Liver (tissue), 9 donors: ENCODE data around the gene DGKB. TPM values are rescaled to one million over a fixed set of nuclear protein-coding genes. Genes with fewer than 3 reads are reported as not detected.

Source experiments
- DNase-seq: peaks from one replicate; pipeline ENCODE4 v3.0.0-alpha.2; 2017; ENCODE audit warnings: low spot score
- H3K27ac ChIP-seq, 2 donors: one replicate each; pipeline ENCODE4 v1.7.0; 2013; ENCODE audit warnings: inconsistent platforms in 2 of 2, low read length in 2 of 2, control low read depth in 1 of 2, low read depth in 1 of 2, mild to moderate bottlenecking in 1 of 2
- H3K27me3 ChIP-seq, 4 donors: one replicate each; pipeline versions ENCODE4 v1.6.1 to v1.7.0; 2013; ENCODE audit warnings: low read length in 3 of 4, inconsistent platforms in 1 of 4, mild to moderate bottlenecking in 1 of 4, moderate library complexity in 1 of 4; ENCODE audit not compliant: control insufficient read depth in 4 of 4, insufficient read depth in 4 of 4
- H3K36me3 ChIP-seq, 4 donors: one replicate each; pipeline versions ENCODE4 v1.6.1 to v1.7.0; 2013; ENCODE audit warnings: low read length in 3 of 4, mild to moderate bottlenecking in 3 of 4, low read depth in 1 of 4, moderate library complexity in 1 of 4; ENCODE audit not compliant: control insufficient read depth in 4 of 4, insufficient read depth in 3 of 4
- H3K4me1 ChIP-seq, 4 donors: one replicate each; pipeline versions ENCODE4 v1.6.1 to v1.7.0; 2013; ENCODE audit warnings: low read length in 3 of 4, mild to moderate bottlenecking in 3 of 4, moderate library complexity in 1 of 4; ENCODE audit not compliant: control insufficient read depth in 4 of 4, insufficient read depth in 4 of 4
- H3K4me3 ChIP-seq, 3 donors: one replicate each; pipeline versions ENCODE4 v1.6.1 to v1.7.0; 2013; ENCODE audit warnings: low read length in 3 of 3, control low read depth in 1 of 3, low read depth in 1 of 3, mild to moderate bottlenecking in 1 of 3
- H3K9ac ChIP-seq, 2 donors: one replicate each; pipeline ENCODE4 v1.7.0; 2013; ENCODE audit warnings: low read length in 2 of 2, mild to moderate bottlenecking in 2 of 2, moderate library complexity in 2 of 2, control low read depth in 1 of 2, low read depth in 1 of 2
- H3K9me3 ChIP-seq, 4 donors: one replicate each; pipeline versions ENCODE4 v1.6.1 to v1.7.0; 2013; ENCODE audit warnings: low read length in 3 of 4; ENCODE audit not compliant: control insufficient read depth in 4 of 4
- ATF3 ChIP-seq: IDR thresholded peaks from 2 replicates; pipeline ENCODE4 v1.6.1; 2016; ENCODE audit warnings: antibody characterized with exemption
- EGR1 ChIP-seq, 2 donors: IDR thresholded peaks; 2 replicates each; pipeline ENCODE4 v1.6.1; 2016 to 2018; ENCODE audit warnings: antibody characterized with exemption in 2 of 2, low read depth in 2 of 2
- FOXA1 ChIP-seq: IDR thresholded peaks from 2 replicates; pipeline ENCODE4 v1.6.1; 2016; ENCODE audit warnings: antibody characterized with exemption
- GABPA ChIP-seq, 2 donors: IDR thresholded peaks in 1 of 2; conservative IDR thresholded peaks in 1 of 2; 2 replicates each; pipeline ENCODE4 v1.6.1; 2016; ENCODE audit warnings: antibody characterized with exemption in 2 of 2, mild to moderate bottlenecking in 1 of 2, moderate library complexity in 1 of 2
- HNF4A ChIP-seq, 2 donors: conservative IDR thresholded peaks; 2 replicates each; pipeline ENCODE4 v1.6.1; 2016; ENCODE audit warnings: antibody characterized with exemption in 2 of 2, mild to moderate bottlenecking in 2 of 2
- HNF4G ChIP-seq: IDR thresholded peaks from 2 replicates; pipeline ENCODE4 v1.6.1; 2016; ENCODE audit warnings: antibody characterized with exemption
- JUND ChIP-seq, 2 donors: IDR thresholded peaks; 2 replicates each; pipeline ENCODE4 v1.6.1; 2016; ENCODE audit warnings: antibody characterized with exemption in 2 of 2
- NR2F2 ChIP-seq: IDR thresholded peaks from 2 replicates; pipeline ENCODE4 v1.6.1; 2016; ENCODE audit warnings: antibody characterized with exemption
- RXRA ChIP-seq, 2 donors: IDR thresholded peaks; 2 replicates each; pipeline ENCODE4 v1.6.1; 2017 to 2018; ENCODE audit warnings: antibody characterized with exemption in 2 of 2, mild to moderate bottlenecking in 1 of 2
- TAF1 ChIP-seq: conservative IDR thresholded peaks from 2 replicates; pipeline ENCODE4 v1.6.1; 2016; ENCODE audit warnings: antibody characterized with exemption, mild to moderate bottlenecking
- YY1 ChIP-seq: IDR thresholded peaks from 2 replicates; pipeline ENCODE4 v1.6.1; 2016; ENCODE audit warnings: antibody characterized with exemption, mild to moderate bottlenecking
- ZBTB33 ChIP-seq: IDR thresholded peaks from 2 replicates; pipeline ENCODE4 v1.6.1; 2016; ENCODE audit warnings: antibody characterized with exemption
- WGBS: extraction: QIAGEN DNeasy Blood & Tissue Kit; methylation state at CpG from one replicate; pipeline ENCODE4 v1.1.7; 2013; 5-methylcytosine and 5-hydroxymethylcytosine counted together
- polyA plus RNA-seq, 2 donors: library from polyadenylated mRNA; stranded (reverse) in 1 of 2; unstranded in 1 of 2; fragments of 200-250 nt in 1 of 2; fragments of >200 nt in 1 of 2; fragmentation: Nextera tagmentation in 1 of 2; extraction: Ambion mirVana in 1 of 2; gene quantifications; one replicate each; pipeline versions ENCODE4 v1.2.1 to v1.2.3, GENCODE V29; 2013 to 2015
- total RNA-seq, 2 donors: library from RNA; depleted of rRNA; stranded (reverse); fragments of >200 nt; gene quantifications; one replicate each; pipeline ENCODE4 v1.2.3, GENCODE V29; 2014
- TF ChIP-seq, protein P1 (sequence below): IDR thresholded peaks from 2 replicates; pipeline ENCODE4 v1.6.1; 2016; ENCODE audit warnings: antibody characterized with exemption, mild to moderate bottlenecking
- TF ChIP-seq, protein P2 (sequence below): fragments of 150-350 bp; IDR thresholded peaks from 2 replicates; pipeline ENCODE4 v1.5.1; 2017; ENCODE audit warnings: improper control_type of control experiment, low read depth, low read length; ENCODE audit not compliant: missing input control
- donor health status: healthy.
- donor health status: healthy.
- donor health status: healthy.
- donor health status: healthy.
- donor health status: healthy.

Gene DGKB
- total and polyA plus RNA-seq, 4 donors: 0.09 to 0.42 TPM; not detected in 2

DNA sequence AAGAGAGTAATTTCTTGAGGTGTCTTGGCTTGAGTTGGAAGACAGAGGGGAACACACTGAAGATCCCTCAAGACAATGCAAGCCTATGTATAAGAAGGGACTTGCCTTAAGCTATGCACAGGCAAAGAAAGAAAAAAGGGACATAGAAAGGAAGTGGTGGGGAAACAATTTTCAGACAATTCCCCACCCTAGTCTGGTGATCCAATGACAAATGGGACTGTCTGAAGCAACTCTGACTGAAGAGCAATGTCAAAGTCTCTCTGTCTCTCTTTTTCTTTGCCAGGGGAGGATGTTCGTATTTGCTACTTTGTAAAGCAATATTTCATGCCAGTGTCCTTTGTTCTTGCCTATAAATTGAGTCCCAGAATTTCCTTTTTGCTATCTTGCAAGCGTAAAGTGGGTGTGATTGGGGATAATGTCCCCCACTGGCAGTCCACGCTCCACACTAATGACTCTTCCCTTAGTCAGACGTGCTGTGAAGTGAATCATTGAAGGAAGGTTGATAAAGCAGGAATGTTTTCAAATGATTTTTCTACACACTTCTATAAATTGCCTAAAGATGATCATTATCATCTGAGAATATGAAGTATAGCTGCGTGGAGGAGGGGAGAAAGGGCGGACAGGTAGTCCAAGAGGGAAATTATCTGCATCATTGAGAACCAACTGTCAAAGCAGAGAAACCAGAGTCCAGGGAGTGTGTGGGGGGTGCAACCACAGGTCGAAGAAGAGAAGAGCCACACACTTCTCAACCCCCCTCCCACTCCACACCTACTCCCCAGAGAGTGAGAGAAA lies 669.3 kb downstream of the DGKB start:
- DNase-seq: no peak
- WGBS: 77% methylated on average over 7 of the region's 7 CpGs
- TF ChIP-seq ZBTB33 (no peak), NR2F2 (no peak), EGR1 (IDR thresholded peaks at IDR 0.05; ENCODE audit: low read depth in 2 of 2) (no peak), JUND (IDR thresholded peaks at IDR 0.05) (no peak), HNF4G (no peak)
- H3K36me3 ChIP-seq: no peaks in the 10 kb centered on the region
- H3K4me1 ChIP-seq: peaks cover 0 to 21% (median 9%) of the 10 kb centered on the region in 4 donors
- no peaks in the 10 kb centered on the region for H3K9me3 ChIP-seq
- no peak overlapping the region for H3K27ac ChIP-seq
- no peak overlapping the region for H3K9ac ChIP-seq
- no peaks in the 10 kb centered on the region for H3K27me3 ChIP-seq
- H3K4me3 ChIP-seq: no peak overlapping the region

GRCh38 chr7:14229047-14229446 lies 673.5 kb downstream of the DGKB start:
- Histone ChIP-seq H3K4me1 (no peaks in the 10 kb centered on the region), H3K27ac (no peak overlapping the region), H3K4me3 (no peak overlapping the region), H3K27me3 (no peaks in the 10 kb centered on the region), H3K9me3 (no peaks in the 10 kb centered on the region), H3K9ac (no peak overlapping the region), H3K36me3 (no peaks in the 10 kb centered on the region)
- no peak for DNase-seq
- TF ChIP-seq, protein P1, sequence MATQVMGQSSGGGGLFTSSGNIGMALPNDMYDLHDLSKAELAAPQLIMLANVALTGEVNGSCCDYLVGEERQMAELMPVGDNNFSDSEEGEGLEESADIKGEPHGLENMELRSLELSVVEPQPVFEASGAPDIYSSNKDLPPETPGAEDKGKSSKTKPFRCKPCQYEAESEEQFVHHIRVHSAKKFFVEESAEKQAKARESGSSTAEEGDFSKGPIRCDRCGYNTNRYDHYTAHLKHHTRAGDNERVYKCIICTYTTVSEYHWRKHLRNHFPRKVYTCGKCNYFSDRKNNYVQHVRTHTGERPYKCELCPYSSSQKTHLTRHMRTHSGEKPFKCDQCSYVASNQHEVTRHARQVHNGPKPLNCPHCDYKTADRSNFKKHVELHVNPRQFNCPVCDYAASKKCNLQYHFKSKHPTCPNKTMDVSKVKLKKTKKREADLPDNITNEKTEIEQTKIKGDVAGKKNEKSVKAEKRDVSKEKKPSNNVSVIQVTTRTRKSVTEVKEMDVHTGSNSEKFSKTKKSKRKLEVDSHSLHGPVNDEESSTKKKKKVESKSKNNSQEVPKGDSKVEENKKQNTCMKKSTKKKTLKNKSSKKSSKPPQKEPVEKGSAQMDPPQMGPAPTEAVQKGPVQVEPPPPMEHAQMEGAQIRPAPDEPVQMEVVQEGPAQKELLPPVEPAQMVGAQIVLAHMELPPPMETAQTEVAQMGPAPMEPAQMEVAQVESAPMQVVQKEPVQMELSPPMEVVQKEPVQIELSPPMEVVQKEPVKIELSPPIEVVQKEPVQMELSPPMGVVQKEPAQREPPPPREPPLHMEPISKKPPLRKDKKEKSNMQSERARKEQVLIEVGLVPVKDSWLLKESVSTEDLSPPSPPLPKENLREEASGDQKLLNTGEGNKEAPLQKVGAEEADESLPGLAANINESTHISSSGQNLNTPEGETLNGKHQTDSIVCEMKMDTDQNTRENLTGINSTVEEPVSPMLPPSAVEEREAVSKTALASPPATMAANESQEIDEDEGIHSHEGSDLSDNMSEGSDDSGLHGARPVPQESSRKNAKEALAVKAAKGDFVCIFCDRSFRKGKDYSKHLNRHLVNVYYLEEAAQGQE: no peak
- TF ChIP-seq ATF3 (no peak), EGR1 (IDR thresholded peaks at IDR 0.05; ENCODE audit: low read depth in 2 of 2) (no peak), TAF1 (no peak), HNF4A (conservative IDR thresholded peaks at IDR 0.05) (no peak), JUND (IDR thresholded peaks at IDR 0.05) (no peak), RXRA (IDR thresholded peaks at IDR 0.05) (no peak), GABPA (IDR thresholded peaks at IDR 0.05 in 1 of 2, conservative IDR thresholded peaks at IDR 0.05 in 1 of 2) (no peak), YY1 (no peak), NR2F2 (no peak), FOXA1 (no peak), ZBTB33 (no peak), HNF4G (no peak)
- TF ChIP-seq, protein P2, sequence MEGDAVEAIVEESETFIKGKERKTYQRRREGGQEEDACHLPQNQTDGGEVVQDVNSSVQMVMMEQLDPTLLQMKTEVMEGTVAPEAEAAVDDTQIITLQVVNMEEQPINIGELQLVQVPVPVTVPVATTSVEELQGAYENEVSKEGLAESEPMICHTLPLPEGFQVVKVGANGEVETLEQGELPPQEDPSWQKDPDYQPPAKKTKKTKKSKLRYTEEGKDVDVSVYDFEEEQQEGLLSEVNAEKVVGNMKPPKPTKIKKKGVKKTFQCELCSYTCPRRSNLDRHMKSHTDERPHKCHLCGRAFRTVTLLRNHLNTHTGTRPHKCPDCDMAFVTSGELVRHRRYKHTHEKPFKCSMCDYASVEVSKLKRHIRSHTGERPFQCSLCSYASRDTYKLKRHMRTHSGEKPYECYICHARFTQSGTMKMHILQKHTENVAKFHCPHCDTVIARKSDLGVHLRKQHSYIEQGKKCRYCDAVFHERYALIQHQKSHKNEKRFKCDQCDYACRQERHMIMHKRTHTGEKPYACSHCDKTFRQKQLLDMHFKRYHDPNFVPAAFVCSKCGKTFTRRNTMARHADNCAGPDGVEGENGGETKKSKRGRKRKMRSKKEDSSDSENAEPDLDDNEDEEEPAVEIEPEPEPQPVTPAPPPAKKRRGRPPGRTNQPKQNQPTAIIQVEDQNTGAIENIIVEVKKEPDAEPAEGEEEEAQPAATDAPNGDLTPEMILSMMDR: no peak
